ENCODE measurements around the gene TLCD3A.
"Not testable (repeated sequence)": the region's sequence is repeated elsewhere in the genome, so short reads cannot be mapped to it uniquely, and the experiment has no call there.

TLCD3A gene

GRCh38 chr17:789160-789840 lies 56.9 kb downstream of the TLCD3A start:
- no peaks in the 10 kb centered on the region for H3K27me3 ChIP-seq (ENCODE audit: control insufficient read depth in 1 of 2, insufficient read depth in 2 of 2, low read length in 2 of 2)

GRCh38 chr17:789931-790873 lies 57.8 kb downstream of the TLCD3A start:
- not testable (repeated sequence) for H3K4me3 ChIP-seq (ENCODE audit: low read length in 2 of 2); H3K27me3 ChIP-seq (ENCODE audit: control insufficient read depth in 1 of 2, insufficient read depth in 2 of 2, low read length in 2 of 2); H3K9me3 ChIP-seq (ENCODE audit: control insufficient read depth in 2 of 2, low read length in 2 of 2); H3K9ac ChIP-seq (ENCODE audit: low read length in 2 of 2); H3K27ac ChIP-seq (ENCODE audit: low read length)
- H3K4me1 ChIP-seq (ENCODE audit: control insufficient read depth, insufficient read depth, low read length) = peaks cover 34% of the 10 kb centered on the region
- peaks cover 14 to 25% of the 10 kb centered on the region in 2 donors for H3K36me3 ChIP-seq (ENCODE audit: control insufficient read depth in 2 of 2, insufficient read depth in 2 of 2, low read length in 2 of 2)

More at GRCh38 chr17:789160-789840, 56.9 kb downstream of the TLCD3A start:
- H3K36me3 ChIP-seq (ENCODE audit: control insufficient read depth in 2 of 2, insufficient read depth in 2 of 2, low read length in 2 of 2) = peaks cover 14 to 26% of the 10 kb centered on the region in 2 donors
- no peak overlapping the region for H3K9ac ChIP-seq (ENCODE audit: low read length in 2 of 2)
- no peaks in the 10 kb centered on the region for H3K9me3 ChIP-seq (ENCODE audit: control insufficient read depth in 2 of 2, low read length in 2 of 2)
- H3K4me1 ChIP-seq (ENCODE audit: control insufficient read depth, insufficient read depth, low read length) = peaks cover 33% of the 10 kb centered on the region
- H3K4me3 ChIP-seq (ENCODE audit: low read length in 2 of 2) = no peak overlapping the region
- H3K27ac ChIP-seq (ENCODE audit: low read length) = no peak overlapping the region

GRCh38 chr17:790874-791247 lies 58.5 kb downstream of the TLCD3A start:
- not testable (repeated sequence) for H3K27ac ChIP-seq (ENCODE audit: low read length); H3K27me3 ChIP-seq (ENCODE audit: control insufficient read depth in 1 of 2, insufficient read depth in 2 of 2, low read length in 2 of 2); H3K9ac ChIP-seq (ENCODE audit: low read length in 2 of 2); H3K9me3 ChIP-seq (ENCODE audit: control insufficient read depth in 2 of 2, low read length in 2 of 2)
- Histone ChIP-seq H3K4me3 (ENCODE audit: low read length in 2 of 2) (peak overlapping the region in 1 of 2 donors; percentile 54), H3K36me3 (ENCODE audit: control insufficient read depth in 2 of 2, insufficient read depth in 2 of 2, low read length in 2 of 2) (peaks cover 14 to 25% of the 10 kb centered on the region in 2 donors), H3K4me1 (ENCODE audit: control insufficient read depth, insufficient read depth, low read length) (peaks cover 38% of the 10 kb centered on the region)

GRCh38 chr17:791829-792228 lies 59.4 kb downstream of the TLCD3A start:
- Histone ChIP-seq H3K9me3 (ENCODE audit: control insufficient read depth in 2 of 2, low read length in 2 of 2) (no peaks in the 10 kb centered on the region), H3K4me3 (ENCODE audit: low read length in 2 of 2) (no peak overlapping the region), H3K27ac (ENCODE audit: low read length) (peak overlapping the region; percentile 6), H3K9ac (ENCODE audit: low read length in 2 of 2) (no peak overlapping the region), H3K4me1 (ENCODE audit: control insufficient read depth, insufficient read depth, low read length) (peaks cover 38% of the 10 kb centered on the region), H3K27me3 (ENCODE audit: control insufficient read depth in 1 of 2, insufficient read depth in 2 of 2, low read length in 2 of 2) (no peaks in the 10 kb centered on the region), H3K36me3 (ENCODE audit: control insufficient read depth in 2 of 2, insufficient read depth in 2 of 2, low read length in 2 of 2) (peaks cover 14 to 27% of the 10 kb centered on the region in 2 donors)

GRCh38 chr17:792277-792676 lies 59.9 kb downstream of the TLCD3A start:
- H3K9me3 ChIP-seq (ENCODE audit: control insufficient read depth in 2 of 2, low read length in 2 of 2) = no peaks in the 10 kb centered on the region
- peak overlapping the region; percentile 6 for H3K27ac ChIP-seq (ENCODE audit: low read length)
- no peak overlapping the region for H3K4me3 ChIP-seq (ENCODE audit: low read length in 2 of 2)
- H3K27me3 ChIP-seq (ENCODE audit: control insufficient read depth in 1 of 2, insufficient read depth in 2 of 2, low read length in 2 of 2) = no peaks in the 10 kb centered on the region
- peaks cover 38% of the 10 kb centered on the region for H3K4me1 ChIP-seq (ENCODE audit: control insufficient read depth, insufficient read depth, low read length)
- peaks cover 14 to 27% of the 10 kb centered on the region in 2 donors for H3K36me3 ChIP-seq (ENCODE audit: control insufficient read depth in 2 of 2, insufficient read depth in 2 of 2, low read length in 2 of 2)
- H3K9ac ChIP-seq (ENCODE audit: low read length in 2 of 2) = no peak overlapping the region

Data from stomach smooth muscle (tissue), 2 donors.